Liver (tissue), 9 donors: ENCODE data around the gene ARHGEF28. TPM values are rescaled to one million over a fixed set of nuclear protein-coding genes. Genes with fewer than 3 reads are reported as not detected.
A peak's percentile ranks its signal among the peaks of the same experiment; 100 is the strongest.

Experiments used
- DNase-seq: peaks from one replicate; pipeline ENCODE4 v3.0.0-alpha.2; 2017; ENCODE audit warnings: low spot score
- H3K27ac ChIP-seq, 2 donors: one replicate each; pipeline ENCODE4 v1.7.0; 2013; ENCODE audit warnings: inconsistent platforms in 2 of 2, low read length in 2 of 2, control low read depth in 1 of 2, low read depth in 1 of 2, mild to moderate bottlenecking in 1 of 2
- H3K27me3 ChIP-seq, 4 donors: one replicate each; pipeline versions ENCODE4 v1.6.1 to v1.7.0; 2013; ENCODE audit warnings: low read length in 3 of 4, inconsistent platforms in 1 of 4, mild to moderate bottlenecking in 1 of 4, moderate library complexity in 1 of 4; ENCODE audit not compliant: control insufficient read depth in 4 of 4, insufficient read depth in 4 of 4
- H3K36me3 ChIP-seq, 4 donors: one replicate each; pipeline versions ENCODE4 v1.6.1 to v1.7.0; 2013; ENCODE audit warnings: low read length in 3 of 4, mild to moderate bottlenecking in 3 of 4, low read depth in 1 of 4, moderate library complexity in 1 of 4; ENCODE audit not compliant: control insufficient read depth in 4 of 4, insufficient read depth in 3 of 4
- H3K4me1 ChIP-seq, 4 donors: one replicate each; pipeline versions ENCODE4 v1.6.1 to v1.7.0; 2013; ENCODE audit warnings: low read length in 3 of 4, mild to moderate bottlenecking in 3 of 4, moderate library complexity in 1 of 4; ENCODE audit not compliant: control insufficient read depth in 4 of 4, insufficient read depth in 4 of 4
- H3K4me3 ChIP-seq, 3 donors: one replicate each; pipeline versions ENCODE4 v1.6.1 to v1.7.0; 2013; ENCODE audit warnings: low read length in 3 of 3, control low read depth in 1 of 3, low read depth in 1 of 3, mild to moderate bottlenecking in 1 of 3
- H3K9ac ChIP-seq, 2 donors: one replicate each; pipeline ENCODE4 v1.7.0; 2013; ENCODE audit warnings: low read length in 2 of 2, mild to moderate bottlenecking in 2 of 2, moderate library complexity in 2 of 2, control low read depth in 1 of 2, low read depth in 1 of 2
- H3K9me3 ChIP-seq, 4 donors: one replicate each; pipeline versions ENCODE4 v1.6.1 to v1.7.0; 2013; ENCODE audit warnings: low read length in 3 of 4; ENCODE audit not compliant: control insufficient read depth in 4 of 4
- EGR1 ChIP-seq, 2 donors: IDR thresholded peaks; 2 replicates each; pipeline ENCODE4 v1.6.1; 2016 to 2018; ENCODE audit warnings: antibody characterized with exemption in 2 of 2, low read depth in 2 of 2
- FOXA1 ChIP-seq: IDR thresholded peaks from 2 replicates; pipeline ENCODE4 v1.6.1; 2016; ENCODE audit warnings: antibody characterized with exemption
- FOXA2 ChIP-seq: IDR thresholded peaks from 2 replicates; pipeline ENCODE4 v1.6.1; 2016; ENCODE audit warnings: antibody characterized with exemption
- HNF4A ChIP-seq, 2 donors: conservative IDR thresholded peaks; 2 replicates each; pipeline ENCODE4 v1.6.1; 2016; ENCODE audit warnings: antibody characterized with exemption in 2 of 2, mild to moderate bottlenecking in 2 of 2
- JUND ChIP-seq, 2 donors: IDR thresholded peaks; 2 replicates each; pipeline ENCODE4 v1.6.1; 2016; ENCODE audit warnings: antibody characterized with exemption in 2 of 2
- MAX ChIP-seq: IDR thresholded peaks from 2 replicates; pipeline ENCODE4 v1.6.1; 2016; ENCODE audit warnings: antibody characterized with exemption
- NR2F2 ChIP-seq: IDR thresholded peaks from 2 replicates; pipeline ENCODE4 v1.6.1; 2016; ENCODE audit warnings: antibody characterized with exemption
- RAD21 ChIP-seq, 2 donors: IDR thresholded peaks; 2 replicates each; pipeline ENCODE4 v1.6.1; 2016; ENCODE audit warnings: antibody characterized with exemption in 2 of 2, mild to moderate bottlenecking in 2 of 2
- RXRA ChIP-seq, 2 donors: IDR thresholded peaks; 2 replicates each; pipeline ENCODE4 v1.6.1; 2017 to 2018; ENCODE audit warnings: antibody characterized with exemption in 2 of 2, mild to moderate bottlenecking in 1 of 2
- SP1 ChIP-seq: IDR thresholded peaks from 2 replicates; pipeline ENCODE4 v1.6.1; 2018; ENCODE audit warnings: antibody characterized with exemption, mild to moderate bottlenecking
- TAF1 ChIP-seq: conservative IDR thresholded peaks from 2 replicates; pipeline ENCODE4 v1.6.1; 2016; ENCODE audit warnings: antibody characterized with exemption, mild to moderate bottlenecking
- ZBTB33 ChIP-seq: IDR thresholded peaks from 2 replicates; pipeline ENCODE4 v1.6.1; 2016; ENCODE audit warnings: antibody characterized with exemption
- WGBS: extraction: QIAGEN DNeasy Blood & Tissue Kit; methylation state at CpG from one replicate; pipeline ENCODE4 v1.1.7; 2013; 5-methylcytosine and 5-hydroxymethylcytosine counted together
- polyA plus RNA-seq, 2 donors: library from polyadenylated mRNA; stranded (reverse) in 1 of 2; unstranded in 1 of 2; fragments of 200-250 nt in 1 of 2; fragments of >200 nt in 1 of 2; fragmentation: Nextera tagmentation in 1 of 2; extraction: Ambion mirVana in 1 of 2; gene quantifications; one replicate each; pipeline versions ENCODE4 v1.2.1 to v1.2.3, GENCODE V29; 2013 to 2015
- total RNA-seq, 2 donors: library from RNA; depleted of rRNA; stranded (reverse); fragments of >200 nt; gene quantifications; one replicate each; pipeline ENCODE4 v1.2.3, GENCODE V29; 2014
- TF ChIP-seq, protein P1 (sequence below): fragments of 150-350 bp; IDR thresholded peaks from 2 replicates; pipeline ENCODE4 v1.5.1; 2017; ENCODE audit warnings: improper control_type of control experiment, low read depth, low read length; ENCODE audit not compliant: missing input control
- donor health status: healthy.
- donor health status: healthy.
- donor health status: healthy.
- donor health status: healthy.
- donor health status: healthy.

The ARHGEF28 gene
- total and polyA plus RNA-seq, 4 donors = 1.6 to 13.9 (median 3.6) TPM

DNA sequence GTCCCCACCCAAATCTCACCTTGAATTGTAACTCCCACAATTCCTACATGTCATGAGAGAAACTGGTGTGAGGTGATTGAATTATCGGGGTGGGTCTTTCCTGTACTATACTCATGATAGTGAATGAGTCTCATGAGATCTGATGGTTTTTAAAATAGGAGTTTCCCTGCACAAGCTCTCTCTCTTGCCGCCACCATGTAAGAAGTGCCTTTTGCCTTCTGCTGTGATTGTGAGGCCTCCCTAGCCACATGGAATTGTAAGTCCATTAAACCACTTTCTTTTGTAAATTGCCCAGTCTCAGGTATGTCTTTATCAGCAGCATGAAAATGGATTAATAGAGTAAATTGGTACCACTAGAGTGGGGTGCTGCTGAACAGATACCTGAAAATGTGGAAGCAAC is 140.9 kb downstream of the ARHGEF28 start (continued):
- TF ChIP-seq HNF4A (conservative IDR thresholded peaks at IDR 0.05) (no peak), FOXA2 (no peak)

DNA sequence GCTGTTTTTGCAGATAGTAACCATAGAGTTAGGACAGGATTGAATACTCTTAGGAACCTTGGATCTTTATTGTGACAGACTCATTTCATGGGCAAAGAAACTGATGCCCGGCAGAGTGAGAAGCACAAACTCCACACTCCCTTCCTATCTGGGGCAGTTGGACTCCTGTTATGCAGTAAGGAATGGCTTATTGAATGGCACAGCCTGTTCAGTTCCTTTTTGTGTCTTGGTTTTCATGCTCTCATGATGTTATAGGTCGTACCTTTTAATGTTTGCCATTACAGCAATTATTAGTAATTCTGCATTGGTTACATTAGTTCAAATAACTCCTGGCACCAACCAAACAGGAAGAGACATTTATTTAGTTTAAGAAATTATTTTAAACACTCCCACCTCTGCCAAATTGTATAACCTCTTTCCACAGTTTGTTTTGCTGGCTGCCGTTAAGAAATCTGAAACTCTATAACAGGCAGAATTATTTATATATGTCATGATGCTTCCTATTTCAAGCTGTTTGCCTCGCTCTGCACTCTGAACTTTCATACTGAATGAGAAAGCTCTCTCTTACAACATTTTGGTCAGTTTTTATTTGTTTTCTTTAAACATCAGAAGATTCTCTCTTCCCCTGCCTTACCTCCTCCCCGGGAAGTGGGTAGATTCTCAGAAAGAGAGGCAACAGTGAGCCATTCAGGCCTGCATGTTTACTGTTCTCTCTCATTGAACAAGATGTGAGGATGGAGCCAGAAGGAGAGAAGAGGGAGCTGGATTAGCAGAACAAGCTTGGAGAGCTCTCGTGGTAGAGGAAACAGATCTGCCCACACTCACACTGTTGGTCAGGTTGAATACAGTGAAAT is 144.4 kb downstream of the ARHGEF28 start:
- no peaks in the 10 kb centered on the region for H3K27me3 ChIP-seq
- peak in 1 of 2 donors; percentile 18 for TF ChIP-seq RAD21 (IDR thresholded peaks at IDR 0.05)
- no peak for TF ChIP-seq EGR1 (IDR thresholded peaks at IDR 0.05; ENCODE audit: low read depth in 2 of 2)
- TF ChIP-seq NR2F2 = no peak
- no peak for TF ChIP-seq TAF1
- TF ChIP-seq HNF4A (conservative IDR thresholded peaks at IDR 0.05) = peak in 1 of 2 donors; percentile 46
- peak in 1 of 2 donors; percentile 44 for TF ChIP-seq RXRA (IDR thresholded peaks at IDR 0.05)
- no peak overlapping the region for H3K27ac ChIP-seq
- H3K9ac ChIP-seq = no peak overlapping the region
- no peaks in the 10 kb centered on the region for H3K9me3 ChIP-seq
- H3K36me3 ChIP-seq = no peaks in the 10 kb centered on the region
- H3K4me3 ChIP-seq = no peak overlapping the region
- DNase-seq = no peak
- 46% methylated on average over 6 of the region's 6 CpGs for WGBS
- peaks cover 0 to 3% (median 0%) of the 10 kb centered on the region in 4 donors for H3K4me1 ChIP-seq

DNA sequence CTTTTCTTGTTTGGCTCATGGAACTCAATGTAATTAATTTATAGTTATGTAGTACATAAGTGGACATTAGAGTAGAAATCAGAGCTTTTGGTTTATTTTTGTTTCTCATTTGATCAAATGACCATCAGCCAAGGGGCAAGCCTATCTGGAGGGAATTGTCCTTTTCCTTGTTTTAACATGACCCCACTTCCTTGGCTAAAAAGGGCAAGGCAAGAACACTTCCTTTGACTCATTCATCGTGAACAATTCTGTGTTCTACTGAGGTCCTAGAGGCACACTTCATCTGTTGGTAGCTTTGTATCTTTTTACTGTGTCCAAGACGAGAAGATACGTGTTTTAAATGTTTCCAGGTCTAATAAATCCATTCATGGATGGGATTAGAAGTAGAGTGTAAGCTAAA is 148.9 kb downstream of the ARHGEF28 start:
- DNase-seq = no peak
- no peaks in the 10 kb centered on the region for H3K27me3 ChIP-seq
- no peak overlapping the region for H3K4me3 ChIP-seq
- peaks cover 0 to 3% (median 0%) of the 10 kb centered on the region in 4 donors for H3K4me1 ChIP-seq
- no peak overlapping the region for H3K9ac ChIP-seq
- TF ChIP-seq NR2F2 (peak; percentile 74), JUND (IDR thresholded peaks at IDR 0.05) (no peak)
- no peak overlapping the region for H3K27ac ChIP-seq
- H3K9me3 ChIP-seq = no peaks in the 10 kb centered on the region
- 85% methylated on average over 3 of the region's 3 CpGs for WGBS
- peaks cover 0 to 5% (median 0%) of the 10 kb centered on the region in 4 donors for H3K36me3 ChIP-seq

- H3K9ac ChIP-seq = no peak overlapping the region
- no peak for DNase-seq
- H3K4me3 ChIP-seq = no peak overlapping the region
- H3K36me3 ChIP-seq = peaks cover 0 to 14% (median 2%) of the 10 kb centered on the region in 4 donors
- no peaks in the 10 kb centered on the region for H3K9me3 ChIP-seq
- H3K27ac ChIP-seq = no peak overlapping the region
- H3K4me1 ChIP-seq = no peaks in the 10 kb centered on the region
- TF ChIP-seq MAX = no peak
- no peak for TF ChIP-seq SP1
- no peak for TF ChIP-seq TAF1
- TF ChIP-seq, protein P1, sequence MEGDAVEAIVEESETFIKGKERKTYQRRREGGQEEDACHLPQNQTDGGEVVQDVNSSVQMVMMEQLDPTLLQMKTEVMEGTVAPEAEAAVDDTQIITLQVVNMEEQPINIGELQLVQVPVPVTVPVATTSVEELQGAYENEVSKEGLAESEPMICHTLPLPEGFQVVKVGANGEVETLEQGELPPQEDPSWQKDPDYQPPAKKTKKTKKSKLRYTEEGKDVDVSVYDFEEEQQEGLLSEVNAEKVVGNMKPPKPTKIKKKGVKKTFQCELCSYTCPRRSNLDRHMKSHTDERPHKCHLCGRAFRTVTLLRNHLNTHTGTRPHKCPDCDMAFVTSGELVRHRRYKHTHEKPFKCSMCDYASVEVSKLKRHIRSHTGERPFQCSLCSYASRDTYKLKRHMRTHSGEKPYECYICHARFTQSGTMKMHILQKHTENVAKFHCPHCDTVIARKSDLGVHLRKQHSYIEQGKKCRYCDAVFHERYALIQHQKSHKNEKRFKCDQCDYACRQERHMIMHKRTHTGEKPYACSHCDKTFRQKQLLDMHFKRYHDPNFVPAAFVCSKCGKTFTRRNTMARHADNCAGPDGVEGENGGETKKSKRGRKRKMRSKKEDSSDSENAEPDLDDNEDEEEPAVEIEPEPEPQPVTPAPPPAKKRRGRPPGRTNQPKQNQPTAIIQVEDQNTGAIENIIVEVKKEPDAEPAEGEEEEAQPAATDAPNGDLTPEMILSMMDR = no peak
- no peak for TF ChIP-seq ZBTB33
- TF ChIP-seq FOXA1 = no peak
- 89% methylated on average over 5 of the region's 5 CpGs for WGBS
- H3K27me3 ChIP-seq = no peaks in the 10 kb centered on the region
Observed at GRCh38 chr5:73776405-73776804, 150.4 kb downstream of the ARHGEF28 start.
